NCI-H1694 treated with DMSO at 0.1 percent for 48 hours (cell line): Measurements from ENCODE around the gene ZNF79.

Source experiments
- DNase-seq: peaks from one replicate; lab custom pipeline; 2025; lab: John Stamatoyannopoulos, UW

The ZNF79 gene

GRCh38 chr9:127398275-127398647, 25.9 kb upstream of the ZNF79 start:
- no peak for DNase-seq

DNA sequence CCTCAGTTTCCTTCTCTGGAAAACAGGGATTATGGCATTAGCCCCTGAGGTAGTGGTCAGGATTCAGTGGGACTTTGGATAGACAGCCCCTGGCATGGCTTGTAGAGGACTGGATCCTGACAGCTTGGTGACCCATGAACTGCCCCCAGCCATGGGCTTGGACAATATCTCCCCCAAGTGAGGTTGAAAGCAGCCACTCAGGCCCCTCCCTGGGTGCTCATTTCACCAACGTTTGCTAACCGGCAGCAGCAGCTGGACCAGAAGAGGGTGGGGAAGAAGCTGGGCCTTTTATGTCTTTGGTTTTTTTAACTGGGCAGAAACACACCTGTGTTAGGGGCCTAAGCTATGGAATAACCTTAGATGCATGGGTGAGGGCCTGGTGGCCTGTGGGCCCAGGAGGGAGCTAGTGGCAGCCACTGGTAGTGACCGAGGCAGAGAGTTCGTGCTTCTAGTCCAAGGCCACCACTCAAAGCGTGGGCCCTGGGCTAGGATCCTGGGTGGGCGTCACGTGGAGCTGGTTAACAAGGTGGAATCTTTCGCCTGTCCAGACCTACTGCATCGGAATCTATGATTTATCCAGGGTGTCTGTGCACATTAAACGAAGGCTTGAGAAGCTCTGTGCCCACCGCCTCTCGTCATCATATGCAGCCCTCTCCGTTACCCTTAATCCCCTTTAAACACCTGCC, 25.3 kb upstream of the ZNF79 start:
- DNase-seq = no peak

DNA sequence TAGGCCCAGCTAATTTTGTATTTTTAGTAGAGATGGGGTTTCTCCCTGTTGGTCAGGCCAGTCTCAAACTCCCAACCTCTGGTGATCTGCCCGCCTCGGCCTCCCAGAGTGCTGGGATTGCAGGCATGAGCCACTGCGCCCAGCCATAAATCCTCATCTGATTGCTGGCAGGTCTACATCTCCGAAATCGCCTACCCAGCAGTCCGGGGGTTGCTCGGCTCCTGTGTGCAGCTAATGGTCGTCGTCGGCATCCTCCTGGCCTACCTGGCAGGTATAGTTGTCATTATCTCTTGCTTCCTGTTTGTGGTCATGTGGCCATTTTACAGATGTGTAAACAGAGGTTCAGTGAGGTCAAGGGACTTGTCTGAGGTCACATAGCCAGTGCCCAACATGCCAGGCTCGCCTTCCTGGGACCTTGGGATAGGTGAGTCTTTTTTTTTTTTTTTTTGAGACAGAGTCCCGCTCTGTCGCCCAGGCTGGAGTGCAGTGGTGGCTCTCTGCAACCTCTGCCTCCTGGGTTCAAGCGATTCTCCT, 24.4 kb upstream of the ZNF79 start:
- no peak for DNase-seq

DNA sequence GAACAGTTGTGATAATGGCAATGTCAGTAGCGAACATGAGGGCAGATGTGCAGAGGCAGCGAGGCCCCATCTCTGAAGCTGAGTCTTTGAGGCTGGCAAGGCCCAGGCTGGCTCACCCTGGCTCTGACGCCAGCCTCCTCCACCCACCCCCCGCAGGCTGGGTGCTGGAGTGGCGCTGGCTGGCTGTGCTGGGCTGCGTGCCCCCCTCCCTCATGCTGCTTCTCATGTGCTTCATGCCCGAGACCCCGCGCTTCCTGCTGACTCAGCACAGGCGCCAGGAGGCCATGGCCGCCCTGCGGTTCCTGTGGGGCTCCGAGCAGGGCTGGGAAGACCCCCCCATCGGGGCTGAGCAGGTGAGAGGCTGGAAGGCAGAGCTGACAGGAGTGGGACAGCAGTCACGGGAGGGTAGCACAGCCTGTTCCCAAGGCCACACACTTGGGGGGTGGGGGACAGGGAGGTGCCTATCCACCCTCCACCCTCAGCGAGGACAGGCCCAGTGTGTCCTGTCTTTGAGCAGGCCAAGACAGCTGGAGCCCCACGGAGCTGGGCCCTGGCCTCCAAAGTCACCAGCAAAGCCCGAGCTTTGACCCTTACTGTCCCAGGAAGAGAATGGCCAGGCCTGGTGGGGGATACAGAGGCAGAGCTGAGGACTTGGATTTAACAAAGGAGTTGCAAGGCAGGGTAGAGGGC, 21.6 kb upstream of the ZNF79 start:
- no peak for DNase-seq

- DNase-seq = no peak
These were observed 20.5 kb upstream of the ZNF79 start for GRCh38 chr9:127403507-127404192.

- no peak for DNase-seq
These were observed 19.6 kb upstream of the ZNF79 start for GRCh38 chr9:127404631-127405030.

GRCh38 chr9:127405344-127406125, 18.6 kb upstream of the ZNF79 start:
- no peak for DNase-seq

- DNase-seq = no peak
These were observed 17.2 kb upstream of the ZNF79 start for GRCh38 chr9:127406799-127407491.

DNA sequence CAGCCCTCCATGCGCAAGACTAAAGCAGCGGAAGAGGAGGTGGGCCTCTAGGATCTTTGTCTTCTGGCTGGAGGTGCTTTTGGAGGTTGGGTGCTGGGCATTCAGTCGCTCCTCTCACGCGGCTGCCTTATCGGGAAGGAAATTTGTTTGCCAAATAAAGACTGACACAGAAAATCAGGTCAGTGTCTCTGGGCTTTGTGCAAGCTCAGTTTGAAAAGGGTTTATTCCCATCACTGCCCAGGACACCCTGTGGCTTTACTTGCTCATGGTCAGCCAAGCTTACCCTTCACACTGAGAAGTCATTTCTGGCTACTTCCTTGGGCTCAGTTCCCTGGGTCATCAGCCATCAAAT, 16.7 kb upstream of the ZNF79 start:
- DNase-seq = no peak

DNA sequence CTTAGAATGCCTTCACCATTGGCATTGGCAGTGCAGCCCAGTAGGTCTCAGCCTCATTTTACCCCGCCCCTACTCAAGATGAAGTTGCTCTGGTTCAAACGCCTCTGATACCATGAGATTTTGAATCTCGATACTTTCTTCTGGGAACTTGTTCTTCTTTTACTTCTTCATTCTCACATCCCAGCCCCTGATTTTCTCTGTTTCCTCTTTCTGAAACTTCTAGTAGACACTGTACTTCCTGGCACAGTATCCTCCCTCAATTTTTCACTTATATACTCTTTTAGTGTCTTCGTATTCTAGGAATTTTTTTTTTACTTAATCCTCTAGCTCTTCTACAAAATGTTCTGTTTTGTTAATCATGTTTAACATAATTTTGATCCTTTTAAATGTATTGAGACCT, 13.1 kb upstream of the ZNF79 start:
- DNase-seq = no peak

GRCh38 chr9:127415141-127415540, 9.0 kb upstream of the ZNF79 start:
- DNase-seq = no peak

DNA sequence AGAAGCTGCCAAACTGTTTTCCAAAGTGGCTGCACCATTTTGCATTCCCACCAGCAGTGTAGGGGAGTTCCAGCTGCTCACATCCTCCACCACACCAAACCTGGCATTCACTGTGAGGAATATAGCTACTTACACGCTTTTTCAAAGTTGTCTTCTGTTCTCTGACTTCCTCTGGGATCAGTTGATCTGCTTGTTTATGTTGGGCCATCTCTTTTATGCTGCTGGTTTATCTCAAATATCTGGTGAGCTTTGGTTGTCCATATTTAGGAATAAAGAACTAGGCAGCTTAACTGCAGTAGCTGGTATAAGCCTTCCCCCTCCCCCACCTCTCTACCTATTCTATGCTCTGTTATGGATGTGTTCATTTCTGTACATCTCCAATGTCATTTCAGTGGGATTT, 8.5 kb upstream of the ZNF79 start:
- no peak for DNase-seq

DNA sequence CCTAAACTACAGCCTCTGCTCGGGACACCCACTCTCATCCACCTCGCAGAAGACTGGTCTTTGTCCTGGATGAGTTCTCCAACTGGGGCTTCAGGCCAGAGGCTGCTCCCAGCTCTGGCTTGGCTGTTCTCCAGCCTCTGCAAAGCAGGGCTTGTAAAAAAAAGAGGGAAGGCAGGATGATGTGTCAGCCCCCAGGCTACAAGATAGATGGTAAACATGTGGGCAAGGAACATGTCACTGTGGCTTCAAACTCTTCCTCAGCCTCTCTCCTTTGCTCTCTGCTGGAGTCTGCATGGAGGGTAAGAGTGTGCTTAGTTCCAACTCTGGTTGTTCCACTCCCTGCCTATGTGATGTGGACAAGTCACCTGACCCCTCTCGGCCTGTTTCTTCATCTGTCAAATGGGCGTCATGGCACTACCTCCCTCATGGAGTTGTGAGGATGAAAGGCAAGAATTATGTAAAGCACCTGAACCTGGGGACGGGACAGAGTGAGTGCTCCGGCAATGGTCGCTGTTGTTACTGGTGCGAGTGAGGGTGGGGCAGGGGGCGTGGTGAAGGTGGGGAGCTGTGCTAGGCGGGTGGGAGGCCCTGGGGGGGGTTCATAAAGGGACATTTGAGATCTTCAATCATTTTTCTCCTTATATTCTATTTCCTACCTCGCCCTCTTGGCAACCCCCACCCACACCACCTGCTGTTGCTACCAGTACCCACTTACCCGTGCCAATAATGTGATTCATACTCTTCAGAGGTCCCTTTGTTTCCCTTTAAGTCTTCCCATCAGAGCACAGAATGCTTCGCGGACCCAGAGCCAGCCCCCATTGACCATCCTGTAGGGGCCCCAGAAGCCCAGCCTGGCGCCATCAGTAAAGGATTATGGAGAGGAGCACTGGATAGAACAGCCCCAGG, 6.8 kb upstream of the ZNF79 start:
- no peak for DNase-seq

- no peak for DNase-seq
These were observed 6.1 kb upstream of the ZNF79 start for GRCh38 chr9:127418037-127418471.

- no peak for DNase-seq
These were observed 4.8 kb upstream of the ZNF79 start for GRCh38 chr9:127419348-127419747.

DNA sequence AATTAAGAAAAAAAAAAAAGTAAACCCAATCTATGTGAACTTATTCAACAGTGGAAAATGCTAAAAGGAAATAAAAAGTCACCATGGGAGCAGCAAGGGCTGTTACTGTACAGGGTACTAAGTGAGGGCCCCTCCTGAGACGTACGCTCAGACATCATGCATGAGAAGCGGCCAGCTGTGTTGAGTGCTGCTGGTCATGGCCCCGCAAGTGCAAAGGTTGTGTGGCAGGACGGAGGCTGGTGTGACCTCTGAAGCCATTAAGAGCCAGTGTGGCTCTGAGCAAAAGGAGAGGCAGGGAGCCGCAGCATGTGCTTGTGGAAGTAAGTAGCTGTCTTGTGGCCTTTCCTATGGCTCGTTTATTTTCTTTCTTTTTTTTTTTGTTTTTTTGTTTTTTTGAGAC, 3.1 kb upstream of the ZNF79 start:
- no peak for DNase-seq

GRCh38 chr9:127422133-127422782, 1.9 kb upstream of the ZNF79 start:
- DNase-seq = no peak

- DNase-seq = no peak
These were observed 1.4 kb upstream of the ZNF79 start for GRCh38 chr9:127422787-127423186.

DNA sequence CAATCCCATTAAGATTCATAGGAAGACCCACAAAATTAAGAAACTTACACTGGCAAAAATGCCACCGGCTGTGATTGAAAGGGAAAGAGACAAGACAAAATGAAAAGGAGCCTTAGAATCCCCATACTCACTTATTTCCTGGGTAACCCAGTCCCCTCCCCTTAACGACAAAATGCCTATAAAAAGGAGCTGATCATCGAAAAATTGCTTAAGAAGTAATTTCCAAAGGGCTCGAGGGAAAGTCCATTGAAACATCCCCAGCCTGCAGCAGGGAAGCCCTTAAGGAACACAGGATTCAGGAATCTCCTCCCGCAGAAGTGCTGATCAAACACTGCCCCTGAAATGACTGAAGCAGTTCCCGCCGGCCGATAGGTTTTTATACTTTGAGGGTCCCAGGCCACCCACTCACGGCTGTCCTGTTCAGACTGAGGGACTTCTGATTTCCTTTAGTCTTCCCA, 677 bp upstream of the ZNF79 start:
- no peak for DNase-seq

DNA sequence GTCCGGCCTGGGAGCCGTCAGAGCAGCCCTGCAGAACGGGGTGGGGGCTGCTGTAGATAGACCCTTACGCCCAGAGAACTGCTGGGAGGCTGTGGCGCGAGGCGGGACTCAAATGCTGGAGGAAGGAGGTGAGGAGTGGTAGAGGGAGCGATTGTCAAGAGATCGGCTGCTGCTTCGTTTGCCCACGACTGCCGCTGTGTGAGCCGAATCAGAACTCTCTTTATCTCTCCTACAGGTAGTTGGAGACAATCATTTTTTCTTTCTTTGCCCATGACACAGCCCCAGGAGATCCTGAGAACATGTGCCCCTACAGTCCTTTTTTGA, 456 bp downstream of the ZNF79 start:
- no peak for DNase-seq
